Rectal smooth muscle tissue (tissue), 1 donor: Measurements from ENCODE around the gene PPARA.
A peak's percentile ranks its signal among the peaks of the same experiment; 100 is the strongest.

Experiments
- H3K27ac ChIP-seq: one replicate; pipeline ENCODE4 v1.7.0; 2013; ENCODE audit warnings: low read depth, low read length, inconsistent platforms
- H3K27me3 ChIP-seq: one replicate; pipeline ENCODE4 v1.7.0; 2013; ENCODE audit warnings: low read length; ENCODE audit not compliant: control insufficient read depth, insufficient read depth
- H3K36me3 ChIP-seq: one replicate; pipeline ENCODE4 v1.7.0; 2013; ENCODE audit warnings: low read length; ENCODE audit not compliant: control insufficient read depth, insufficient read depth
- H3K4me1 ChIP-seq: one replicate; pipeline ENCODE4 v1.7.0; 2013; ENCODE audit warnings: low read length; ENCODE audit not compliant: control insufficient read depth, insufficient read depth
- H3K4me3 ChIP-seq: one replicate; pipeline ENCODE4 v1.7.0; 2013; ENCODE audit warnings: low read length
- H3K9ac ChIP-seq: one replicate; pipeline ENCODE4 v1.7.0; 2013; ENCODE audit warnings: low read length

Gene PPARA

GRCh38 chr22:46233231-46233630, 82.9 kb downstream of the PPARA start:
- Histone ChIP-seq H3K4me1 (peaks cover 11% of the 10 kb centered on the region), H3K27ac (peak overlapping the region; percentile 15), H3K27me3 (no peaks in the 10 kb centered on the region), H3K9ac (no peak overlapping the region), H3K4me3 (no peak overlapping the region), H3K36me3 (peaks cover 3% of the 10 kb centered on the region)

- Histone ChIP-seq H3K4me1 (peaks cover 17% of the 10 kb centered on the region), H3K36me3 (peaks cover 3% of the 10 kb centered on the region), H3K9ac (no peak overlapping the region), H3K27me3 (no peaks in the 10 kb centered on the region), H3K4me3 (no peak overlapping the region), H3K27ac (no peak overlapping the region)
These were observed 84.6 kb downstream of the PPARA start for GRCh38 chr22:46234969-46235368.

- Histone ChIP-seq H3K36me3 (peaks cover 3% of the 10 kb centered on the region), H3K9ac (no peak overlapping the region)
These were observed 87.3 kb downstream of the PPARA start for GRCh38 chr22:46237453-46238124.

GRCh38 chr22:46238541-46238940, 88.2 kb downstream of the PPARA start:
- H3K36me3 ChIP-seq, result no peaks in the 10 kb centered on the region
- peak overlapping the region; percentile 67 for H3K27ac ChIP-seq
- H3K4me1 ChIP-seq, result peaks cover 11% of the 10 kb centered on the region
- H3K9ac ChIP-seq, result no peak overlapping the region
- H3K4me3 ChIP-seq, result no peak overlapping the region
- no peaks in the 10 kb centered on the region for H3K27me3 ChIP-seq

More at GRCh38 chr22:46237453-46238124, 87.3 kb downstream of the PPARA start:
- H3K4me3 ChIP-seq, result no peak overlapping the region
- H3K27me3 ChIP-seq, result no peaks in the 10 kb centered on the region
- peak overlapping the region; percentile 67 for H3K27ac ChIP-seq
- peaks cover 17% of the 10 kb centered on the region for H3K4me1 ChIP-seq

GRCh38 chr22:46239261-46240048, 89.1 kb downstream of the PPARA start:
- Histone ChIP-seq H3K9ac (no peak overlapping the region), H3K4me3 (no peak overlapping the region), H3K36me3 (no peaks in the 10 kb centered on the region), H3K4me1 (peaks cover 11% of the 10 kb centered on the region), H3K27ac (peak overlapping the region; percentile 67), H3K27me3 (no peaks in the 10 kb centered on the region)

GRCh38 chr22:46240073-46240472, 89.7 kb downstream of the PPARA start:
- Histone ChIP-seq H3K4me3 (no peak overlapping the region), H3K27ac (no peak overlapping the region), H3K27me3 (no peaks in the 10 kb centered on the region), H3K36me3 (no peaks in the 10 kb centered on the region), H3K4me1 (peaks cover 11% of the 10 kb centered on the region), H3K9ac (no peak overlapping the region)

GRCh38 chr22:46240506-46240905, 90.2 kb downstream of the PPARA start:
- H3K27me3 ChIP-seq, result no peaks in the 10 kb centered on the region
- no peak overlapping the region for H3K4me3 ChIP-seq
- H3K9ac ChIP-seq, result no peak overlapping the region
- H3K27ac ChIP-seq, result no peak overlapping the region
- H3K36me3 ChIP-seq, result no peaks in the 10 kb centered on the region
- peaks cover 11% of the 10 kb centered on the region for H3K4me1 ChIP-seq

- Histone ChIP-seq H3K27me3 (no peaks in the 10 kb centered on the region), H3K36me3 (no peaks in the 10 kb centered on the region), H3K27ac (no peak overlapping the region), H3K4me3 (no peak overlapping the region), H3K4me1 (peaks cover 11% of the 10 kb centered on the region), H3K9ac (no peak overlapping the region)
These were observed 90.6 kb downstream of the PPARA start for GRCh38 chr22:46240907-46241306.

- H3K36me3 ChIP-seq, result no peaks in the 10 kb centered on the region
- no peak overlapping the region for H3K9ac ChIP-seq
- peaks cover 11% of the 10 kb centered on the region for H3K4me1 ChIP-seq
- H3K27ac ChIP-seq, result no peak overlapping the region
- H3K27me3 ChIP-seq, result no peaks in the 10 kb centered on the region
- H3K4me3 ChIP-seq, result no peak overlapping the region
These were observed 91.2 kb downstream of the PPARA start for GRCh38 chr22:46241396-46242007.

GRCh38 chr22:46242076-46242475, 91.8 kb downstream of the PPARA start:
- Histone ChIP-seq H3K4me1 (peaks cover 11% of the 10 kb centered on the region), H3K27ac (no peak overlapping the region), H3K27me3 (no peaks in the 10 kb centered on the region), H3K9ac (no peak overlapping the region), H3K36me3 (no peaks in the 10 kb centered on the region), H3K4me3 (no peak overlapping the region)

GRCh38 chr22:46244771-46245170, 94.4 kb downstream of the PPARA start:
- Histone ChIP-seq H3K9ac (no peak overlapping the region), H3K27ac (no peak overlapping the region), H3K4me3 (no peak overlapping the region)

GRCh38 chr22:46245511-46245910, 95.2 kb downstream of the PPARA start:
- Histone ChIP-seq H3K36me3 (no peaks in the 10 kb centered on the region), H3K4me3 (no peak overlapping the region), H3K9ac (no peak overlapping the region), H3K27ac (peak overlapping the region; percentile 48), H3K4me1 (peaks cover 4% of the 10 kb centered on the region), H3K27me3 (no peaks in the 10 kb centered on the region)

More at GRCh38 chr22:46244771-46245170, 94.4 kb downstream of the PPARA start:
- no peaks in the 10 kb centered on the region for H3K36me3 ChIP-seq
- H3K27me3 ChIP-seq, result no peaks in the 10 kb centered on the region
- H3K4me1 ChIP-seq, result peaks cover 4% of the 10 kb centered on the region
